Stimulated activated naive CD4-positive, alpha-beta T cell (primary cell): ENCODE data around the gene CBR1.

ENCODE experiments used
- DNase-seq, 6 experiments: peaks; one replicate each; lab custom pipeline; 2025; lab: John Stamatoyannopoulos, UW

Gene CBR1

DNA sequence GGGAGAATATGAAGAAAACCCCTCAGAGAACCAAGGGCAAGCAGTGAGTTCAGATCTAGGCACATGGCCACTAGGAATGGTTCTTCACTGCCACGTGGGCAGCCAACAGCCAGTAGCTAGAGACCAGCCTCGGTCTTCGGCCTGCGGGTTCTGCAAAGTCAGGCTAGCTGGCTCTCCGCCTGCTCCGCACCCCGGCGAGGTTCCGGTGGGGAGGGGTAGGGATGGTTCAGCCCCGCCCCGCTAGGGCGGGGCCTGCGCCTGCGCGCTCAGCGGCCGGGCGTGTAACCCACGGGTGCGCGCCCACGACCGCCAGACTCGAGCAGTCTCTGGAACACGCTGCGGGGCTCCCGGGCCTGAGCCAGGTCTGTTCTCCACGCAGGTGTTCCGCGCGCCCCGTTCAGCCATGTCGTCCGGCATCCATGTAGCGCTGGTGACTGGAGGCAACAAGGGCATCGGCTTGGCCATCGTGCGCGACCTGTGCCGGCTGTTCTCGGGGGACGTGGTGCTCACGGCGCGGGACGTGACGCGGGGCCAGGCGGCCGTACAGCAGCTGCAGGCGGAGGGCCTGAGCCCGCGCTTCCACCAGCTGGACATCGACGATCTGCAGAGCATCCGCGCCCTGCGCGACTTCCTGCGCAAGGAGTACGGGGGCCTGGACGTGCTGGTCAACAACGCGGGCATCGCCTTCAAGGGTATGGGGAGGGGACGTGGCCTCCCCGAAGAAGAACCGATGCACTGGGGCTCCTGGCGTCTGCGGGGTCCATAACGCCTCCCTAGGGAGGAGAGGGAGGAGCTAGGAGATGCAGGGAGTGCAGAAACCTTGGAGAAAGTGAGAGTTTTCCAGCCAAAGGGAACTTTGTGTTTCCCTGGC, at the start of gene CBR1:
Gene CBR1, plus strand, starts transcription at position 312 of the 871 bp plus-strand sequence. Its CDS starts 92 bp downstream, at position 404.
- peak; percentile 71 to 88 (median 82) for DNase-seq

DNA sequence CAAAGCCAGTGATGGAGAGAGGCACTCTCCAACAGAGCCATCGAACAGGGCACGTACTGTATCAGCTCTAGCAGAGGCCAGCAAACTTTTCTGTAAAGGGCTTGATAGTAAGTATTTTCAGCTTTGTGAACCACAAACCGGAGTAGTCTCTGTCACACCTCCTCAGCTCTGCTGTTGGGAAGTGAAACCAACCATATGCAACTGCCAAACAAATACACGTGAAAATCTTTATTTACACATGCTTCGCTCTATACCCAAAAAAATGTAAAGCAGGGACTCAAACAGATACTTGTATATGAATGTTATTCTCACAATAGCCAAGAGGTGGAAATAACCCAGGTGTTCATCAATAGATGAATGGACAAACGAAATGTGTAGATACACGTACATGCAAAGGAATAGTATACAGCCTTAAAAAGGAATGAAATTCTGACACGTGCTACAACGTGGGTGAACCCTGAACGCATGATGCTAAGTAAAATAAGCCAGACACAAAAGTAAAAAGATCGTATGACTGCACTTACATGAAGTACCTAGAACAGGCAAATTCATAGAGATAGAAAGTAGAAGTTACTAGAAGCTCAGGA, 48.5 kb upstream of the CBR1 start:
- DNase-seq = no peak

DNA sequence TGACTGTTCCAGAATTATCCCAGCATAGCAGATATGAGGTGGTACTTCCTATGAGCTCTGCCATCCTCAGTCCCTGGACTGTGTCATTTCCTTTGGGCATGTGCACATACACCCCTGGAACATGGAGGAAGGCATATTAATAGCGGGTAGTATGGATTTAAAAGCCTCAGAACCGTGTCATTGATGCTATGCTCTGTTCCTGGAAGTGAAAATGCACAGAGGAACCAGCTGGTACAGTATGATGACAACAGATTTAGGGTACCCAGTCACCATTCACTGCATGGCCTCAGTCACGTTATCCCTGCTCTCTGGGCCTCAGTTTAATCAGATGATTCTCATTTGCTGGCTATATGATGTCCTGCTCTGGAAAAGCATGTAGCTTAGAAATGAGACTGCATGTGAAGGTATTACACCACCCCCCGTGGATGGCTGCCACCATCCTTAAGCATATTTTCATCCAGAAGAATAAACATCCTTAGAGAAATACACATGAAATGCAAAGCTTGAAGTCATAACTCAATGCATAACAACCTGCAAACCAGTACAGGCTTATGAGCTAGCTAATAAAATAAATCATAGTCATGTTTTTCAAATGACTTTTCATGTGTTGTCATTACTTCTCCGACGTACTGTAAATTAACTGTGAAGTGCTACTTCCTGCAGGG, 47.3 kb upstream of the CBR1 start:
- DNase-seq = no peak

DNA sequence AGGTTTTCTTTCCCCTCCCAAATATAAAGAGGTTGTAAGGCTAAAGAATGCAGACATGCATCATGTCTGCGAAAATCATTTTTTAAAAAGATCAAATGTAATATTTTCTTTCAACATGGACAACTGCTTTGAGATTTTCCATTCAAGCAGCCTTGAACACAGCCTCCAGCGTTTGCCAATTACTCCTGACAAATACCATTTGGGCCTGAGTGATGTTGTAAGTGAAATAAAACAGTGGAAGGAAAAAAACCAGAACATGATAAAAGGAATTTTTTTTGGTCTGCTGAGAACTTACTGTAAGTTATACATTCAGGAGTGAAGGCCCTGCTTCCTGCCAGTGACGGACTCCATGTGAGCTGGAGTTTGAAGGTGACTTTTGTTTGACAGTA, 46.7 kb upstream of the CBR1 start:
- no peak for DNase-seq

DNA sequence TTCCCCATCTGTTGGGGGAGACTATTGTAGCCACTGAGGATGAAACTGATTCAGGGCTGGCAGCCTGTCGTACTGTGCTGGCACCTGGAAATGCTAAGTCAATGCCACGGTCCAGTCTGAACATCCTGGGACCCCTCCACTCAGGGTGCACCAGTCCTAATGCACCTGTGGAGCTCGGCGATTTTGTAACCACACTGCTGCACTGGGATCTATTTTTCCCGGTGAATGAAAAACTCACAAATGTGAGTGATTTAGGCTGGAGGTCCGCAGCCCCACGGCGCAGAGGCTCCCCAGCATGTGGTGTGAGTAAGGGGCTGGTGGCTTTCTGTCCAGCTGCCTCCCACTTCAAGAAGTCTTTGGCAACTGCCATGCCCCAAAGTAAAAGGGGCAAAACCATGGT, 45.0 kb upstream of the CBR1 start:
- DNase-seq = no peak

DNA sequence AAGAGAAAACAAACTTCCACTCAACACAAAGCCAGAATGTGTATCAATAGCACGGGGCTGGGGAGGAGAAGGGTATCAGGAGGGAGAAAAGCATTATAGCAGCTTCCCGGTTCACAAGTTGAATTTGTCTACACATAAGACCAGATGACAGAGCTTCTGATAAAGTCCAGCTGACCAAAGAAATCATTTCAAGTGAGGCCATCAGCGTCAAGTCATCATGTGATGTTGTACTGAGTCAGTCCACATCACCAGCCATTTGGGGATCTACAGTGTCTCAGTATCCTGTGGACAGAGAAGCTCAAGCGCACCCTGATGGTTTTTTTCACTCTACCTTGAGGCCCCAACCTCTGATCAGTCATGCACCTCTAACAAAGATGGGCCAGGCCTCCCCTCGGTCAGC, 42.5 kb upstream of the CBR1 start:
- no peak for DNase-seq

DNA sequence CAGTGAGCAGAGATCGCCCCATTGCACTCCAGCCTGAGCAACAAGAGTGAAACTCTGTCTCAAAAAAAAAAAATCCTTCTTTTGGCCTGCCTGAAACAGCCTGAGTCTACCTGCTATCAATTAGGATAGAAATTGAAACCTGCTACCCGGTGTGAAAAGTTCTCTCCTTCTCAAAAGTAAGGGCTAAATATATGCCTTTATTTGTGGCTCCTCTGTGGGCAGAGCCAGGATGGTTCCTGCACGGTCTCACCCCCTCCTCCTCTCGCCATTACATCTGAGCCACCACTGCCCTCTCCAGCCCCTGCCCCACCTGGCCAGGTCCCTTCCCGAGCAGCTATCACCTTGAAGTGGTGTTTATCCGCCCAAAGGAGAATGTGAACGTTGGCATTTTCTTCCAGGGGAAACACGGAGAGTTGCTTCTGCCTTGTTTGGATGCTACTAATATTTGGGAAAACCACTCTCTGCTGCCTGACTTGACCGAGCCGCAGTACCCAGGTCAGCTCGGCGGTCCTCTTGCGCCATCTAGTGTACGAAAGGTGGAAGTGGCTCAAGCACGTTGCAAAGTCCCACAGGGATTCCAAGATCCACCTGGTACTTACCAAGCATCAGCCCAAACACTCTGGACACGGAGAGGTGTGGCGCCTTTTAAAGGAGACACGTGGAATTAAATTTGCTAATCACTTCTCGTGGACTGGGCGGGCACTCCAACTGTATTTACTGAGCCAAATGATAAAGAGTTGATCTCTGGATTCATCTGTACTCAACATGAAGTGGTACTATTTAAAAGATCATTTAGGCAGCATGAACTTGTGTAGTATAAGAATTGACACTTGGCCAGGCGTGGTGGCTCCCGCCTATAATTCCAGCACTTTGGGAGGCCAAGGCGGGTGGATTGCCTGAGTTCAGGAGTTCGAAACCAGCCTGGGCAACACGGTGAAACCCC, 41.4 kb upstream of the CBR1 start:
- peak; percentile 12 to 68 (median 48) for DNase-seq

DNA sequence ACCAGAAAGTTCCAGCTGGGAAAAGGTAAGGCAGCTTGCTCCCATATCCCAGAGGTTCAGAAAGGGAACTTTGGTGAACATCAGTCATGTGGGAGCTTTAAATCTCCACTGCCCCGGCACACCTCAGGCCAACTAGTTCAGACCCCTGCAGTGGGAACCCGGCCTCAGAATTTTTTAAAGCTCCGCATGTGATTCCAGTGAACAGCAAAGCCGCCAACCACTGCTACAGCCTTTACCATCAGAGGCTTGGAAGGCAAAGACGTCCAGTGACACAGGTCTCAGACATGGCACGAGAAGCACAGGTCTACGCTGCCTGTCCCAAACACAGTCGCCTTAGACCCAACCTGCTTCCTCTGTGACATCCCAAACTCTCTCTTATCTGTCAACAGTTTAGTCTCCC, 40.5 kb upstream of the CBR1 start:
- DNase-seq = no peak

DNA sequence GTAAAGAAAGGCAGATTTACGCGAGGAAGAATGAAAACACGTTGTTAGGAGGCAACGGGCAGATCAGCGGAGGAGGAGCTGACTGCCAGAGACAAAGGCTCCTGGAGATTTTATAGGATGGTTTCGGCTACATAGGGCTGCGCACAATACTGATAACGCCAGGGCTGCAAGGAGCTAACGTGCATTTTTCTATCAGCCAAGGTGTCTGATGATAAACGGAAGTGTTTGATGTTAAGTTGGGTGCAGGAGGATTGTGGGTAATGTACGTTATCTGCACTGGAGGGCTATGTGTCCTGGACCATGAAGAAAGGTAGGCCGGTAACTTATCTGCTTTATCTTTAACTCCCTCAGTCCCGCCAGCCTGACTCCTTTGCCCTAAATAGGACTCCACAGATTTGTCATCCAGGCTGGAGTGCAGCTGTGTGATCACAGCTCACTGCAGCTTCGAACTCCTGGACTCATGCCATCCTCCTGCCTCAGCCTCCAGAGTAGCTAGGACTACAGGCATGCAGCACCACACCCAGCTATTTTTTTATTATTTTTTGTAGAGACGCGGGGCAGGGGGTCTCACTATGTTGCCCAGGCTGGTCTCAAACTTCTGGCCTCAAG, 39.1 kb upstream of the CBR1 start:
- DNase-seq = no peak

DNA sequence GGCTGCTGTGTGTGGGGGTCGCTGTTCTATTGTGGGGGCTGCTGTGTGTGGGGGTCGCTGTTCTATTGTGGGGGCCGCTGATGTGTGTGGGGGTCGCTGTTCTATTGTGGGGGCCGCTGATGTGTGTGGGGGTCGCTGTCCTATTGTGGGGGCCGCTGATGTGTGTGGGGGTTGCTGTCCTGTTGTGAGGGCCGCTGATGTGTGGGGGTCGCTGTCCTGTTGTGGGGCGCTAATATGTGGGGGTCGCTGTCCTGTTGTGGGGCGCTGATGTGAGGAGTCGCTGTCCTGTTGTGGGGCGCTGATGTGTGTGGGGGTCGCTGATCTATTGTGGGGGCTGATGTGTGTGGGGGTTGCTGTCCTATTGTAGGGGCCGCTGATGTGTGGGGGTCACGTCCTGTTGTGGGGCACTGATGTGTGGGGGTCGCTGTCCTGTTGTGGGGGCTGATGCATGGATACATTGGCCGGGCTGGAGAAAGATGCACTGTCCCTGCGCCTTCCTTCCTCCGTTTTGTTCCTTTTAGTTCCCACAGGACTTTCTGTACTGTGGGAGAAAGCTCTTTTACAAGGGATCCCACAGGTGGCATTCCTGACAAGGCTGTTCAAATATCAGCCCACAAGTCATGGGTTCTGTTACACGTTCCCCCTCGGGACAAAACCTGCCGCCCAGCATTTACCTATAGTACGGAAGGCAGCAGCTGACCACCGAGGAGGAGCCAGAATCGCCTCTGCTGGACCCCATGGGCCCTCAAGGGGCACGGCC, 37.0 kb upstream of the CBR1 start:
- no peak for DNase-seq

DNA sequence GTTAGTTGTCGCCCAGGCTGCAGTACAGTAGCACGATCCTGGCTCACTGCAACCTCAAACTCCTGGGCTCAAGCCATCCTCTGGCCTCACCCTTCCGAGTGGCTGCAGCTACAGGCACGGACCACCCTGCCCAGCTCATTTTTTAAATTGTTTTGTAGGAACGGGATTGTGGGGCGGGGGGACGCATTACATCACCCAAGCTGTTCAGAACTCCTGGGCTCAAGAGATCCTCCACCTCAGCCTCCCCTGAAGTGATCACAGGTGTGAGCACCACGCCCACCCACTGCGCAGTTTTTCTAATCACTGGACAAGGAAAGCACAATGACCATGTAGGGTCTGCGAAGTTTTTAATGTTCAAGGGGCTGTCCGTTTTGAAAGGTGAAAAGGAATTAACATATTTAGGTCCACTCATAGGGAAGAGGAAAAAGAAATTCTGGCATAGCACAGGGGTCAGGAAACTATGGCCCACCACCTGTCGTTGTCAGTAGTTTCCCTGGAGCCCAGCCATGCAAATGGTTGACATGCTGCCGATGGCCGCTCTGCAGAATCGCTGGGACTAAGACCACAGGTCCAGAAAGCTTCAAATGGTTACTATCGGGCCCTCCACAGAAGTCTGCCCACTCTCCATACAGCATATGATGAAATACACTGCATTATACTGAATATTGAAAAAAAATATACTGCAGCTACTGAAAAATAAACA, 35.5 kb upstream of the CBR1 start:
- no peak for DNase-seq

DNA sequence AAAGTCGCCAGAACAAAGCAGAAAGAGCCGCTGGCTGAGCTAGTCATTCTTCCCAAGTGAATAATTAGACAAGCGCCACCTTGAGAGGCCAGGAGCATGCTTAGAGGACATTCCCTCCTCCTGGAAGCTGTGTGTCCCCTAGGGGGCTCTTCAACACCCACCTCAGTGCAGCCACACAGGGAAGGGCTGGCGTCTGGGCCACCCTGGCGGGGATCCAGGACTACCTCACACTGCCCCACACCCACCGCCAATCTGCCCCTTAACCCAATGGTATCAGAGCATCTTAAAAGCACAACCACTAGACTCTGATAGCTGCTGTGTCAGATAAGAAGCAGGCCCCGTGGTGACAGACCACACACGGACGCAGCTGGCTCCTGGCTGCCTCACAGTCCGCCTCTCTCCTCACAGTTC, 34.4 kb upstream of the CBR1 start:
- DNase-seq = no peak

DNA sequence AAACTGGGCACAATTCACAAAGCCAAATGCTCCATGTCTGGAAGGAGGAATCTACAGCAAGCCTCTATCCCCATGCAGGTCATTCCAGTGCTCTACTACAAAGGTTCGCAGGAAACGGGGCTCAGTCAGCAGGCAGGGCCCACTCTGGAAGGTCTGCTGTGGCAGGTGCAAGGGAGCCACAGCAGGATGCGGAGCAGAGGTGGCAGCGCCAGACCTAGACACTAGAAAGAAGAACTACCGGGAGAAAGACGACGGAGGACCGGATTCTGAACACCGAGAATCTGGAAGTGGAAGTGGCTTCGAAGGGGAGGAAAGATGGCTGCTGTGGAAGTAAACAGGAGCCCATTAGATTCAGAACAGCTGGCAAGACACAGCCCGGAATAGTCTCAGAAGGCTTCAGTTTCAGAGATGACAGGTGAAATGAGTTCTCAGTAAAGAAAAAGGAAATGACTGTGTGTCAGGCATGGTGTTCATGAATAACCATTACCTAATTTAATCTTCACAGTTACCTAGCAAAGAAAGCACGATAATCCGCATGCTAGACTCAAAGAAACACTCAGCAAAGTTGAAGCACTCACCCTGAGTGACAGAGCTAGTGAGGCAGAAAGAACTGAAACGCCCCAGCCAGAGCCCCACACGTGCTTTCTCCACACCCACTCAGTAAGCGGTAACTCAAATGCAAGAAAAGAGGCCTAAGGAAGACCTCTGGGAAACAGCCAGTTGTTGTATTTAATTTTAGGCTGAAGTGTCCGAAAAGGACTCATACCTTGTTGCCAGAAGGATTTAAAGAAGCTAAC, 30.9 kb upstream of the CBR1 start:
- DNase-seq = no peak

DNA sequence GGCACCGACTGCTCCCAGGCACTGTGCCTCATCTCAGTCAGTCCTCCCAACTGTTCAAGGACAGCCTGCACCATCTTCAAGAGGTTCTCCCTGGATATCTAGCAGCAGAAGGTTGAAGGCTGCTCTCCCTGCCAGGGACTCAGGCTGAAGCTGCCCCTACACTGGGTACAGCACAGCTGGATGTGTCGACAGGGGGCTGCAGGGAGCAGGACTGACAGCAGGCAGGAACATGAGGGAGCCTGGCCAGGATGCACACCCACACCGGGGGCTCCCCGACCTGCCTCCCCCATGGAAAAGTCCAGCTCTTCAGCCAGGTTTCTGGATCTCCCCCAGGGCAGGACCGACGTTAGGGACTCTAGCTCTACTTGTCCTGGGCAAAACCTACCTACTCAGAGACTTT, 30.0 kb upstream of the CBR1 start:
- DNase-seq = no peak

DNA sequence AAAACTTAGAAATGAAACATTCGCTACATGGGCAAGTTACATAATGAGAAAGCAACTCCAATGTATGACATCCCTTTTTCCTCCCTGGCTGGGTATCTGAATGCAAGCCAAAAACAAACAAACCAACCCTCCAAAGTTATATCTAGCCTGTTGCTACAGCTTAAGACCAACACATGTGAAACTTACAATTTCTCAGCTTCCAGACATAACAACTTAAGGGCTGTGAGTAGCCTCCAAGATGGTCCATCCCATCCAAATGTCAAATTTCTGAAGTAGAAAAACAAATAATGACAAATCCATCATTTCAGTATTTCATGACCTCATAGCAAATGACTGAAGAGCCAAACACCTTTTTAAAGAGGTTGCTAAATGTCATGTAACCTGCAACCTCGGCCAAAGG, 29.4 kb upstream of the CBR1 start:
- no peak for DNase-seq

DNA sequence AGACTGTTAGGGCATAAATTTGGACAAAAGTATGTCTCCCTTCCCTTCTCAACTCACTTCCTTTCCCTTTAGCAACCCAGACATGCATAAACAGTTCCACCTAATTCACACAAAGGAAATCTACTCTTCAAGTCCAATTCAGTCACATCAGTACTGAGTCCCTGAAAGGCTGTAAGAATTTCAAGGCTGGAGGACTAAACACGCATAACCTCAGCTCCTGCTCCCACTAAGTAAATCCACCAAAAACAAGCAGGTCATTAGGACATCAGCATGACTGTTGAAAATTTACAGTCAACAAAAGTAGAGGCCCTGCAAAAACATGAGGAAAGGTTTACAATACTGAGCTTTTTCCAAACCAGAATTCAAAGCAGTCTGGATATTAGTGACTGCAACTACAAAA, 27.9 kb upstream of the CBR1 start:
- DNase-seq = no peak

DNA sequence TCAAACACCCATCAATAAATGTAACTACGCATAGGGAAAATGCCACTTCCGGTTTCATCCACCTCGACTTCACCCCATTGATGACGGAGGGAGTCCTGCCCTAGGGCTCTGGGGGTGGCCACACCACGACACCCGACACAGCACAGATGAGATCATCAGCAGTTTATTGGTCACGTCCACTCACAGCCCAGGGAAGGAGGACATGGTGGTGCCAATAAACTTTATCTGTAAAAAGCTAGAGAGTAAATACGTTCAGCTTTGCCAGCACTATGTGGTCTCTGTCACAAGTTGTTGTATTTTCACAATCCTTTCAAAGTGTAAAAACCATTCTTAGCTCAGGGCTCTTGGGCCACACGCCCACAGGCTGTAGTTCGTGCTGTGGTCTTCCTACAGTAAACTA, 25.8 kb upstream of the CBR1 start:
- DNase-seq = no peak

DNA sequence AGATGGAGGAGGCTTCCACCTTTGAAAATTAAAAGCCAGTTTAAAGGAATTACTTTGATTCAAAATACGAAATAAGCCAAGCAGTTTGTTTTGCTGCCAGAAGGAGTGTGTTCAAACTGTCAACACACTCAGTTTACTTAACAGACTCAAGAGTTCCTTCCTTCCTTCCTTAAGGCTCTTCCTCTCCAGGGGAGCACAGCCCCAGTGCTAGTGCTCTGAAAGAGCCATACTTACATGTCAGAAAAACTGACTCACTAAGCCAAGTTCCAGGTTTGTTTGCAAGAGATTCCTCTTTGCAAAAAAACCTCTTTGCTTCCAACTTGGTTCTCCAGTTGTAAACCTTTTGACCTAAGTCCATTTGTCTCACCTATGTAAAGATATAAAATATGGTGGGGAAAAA, 23.8 kb upstream of the CBR1 start:
- DNase-seq = no peak

DNA sequence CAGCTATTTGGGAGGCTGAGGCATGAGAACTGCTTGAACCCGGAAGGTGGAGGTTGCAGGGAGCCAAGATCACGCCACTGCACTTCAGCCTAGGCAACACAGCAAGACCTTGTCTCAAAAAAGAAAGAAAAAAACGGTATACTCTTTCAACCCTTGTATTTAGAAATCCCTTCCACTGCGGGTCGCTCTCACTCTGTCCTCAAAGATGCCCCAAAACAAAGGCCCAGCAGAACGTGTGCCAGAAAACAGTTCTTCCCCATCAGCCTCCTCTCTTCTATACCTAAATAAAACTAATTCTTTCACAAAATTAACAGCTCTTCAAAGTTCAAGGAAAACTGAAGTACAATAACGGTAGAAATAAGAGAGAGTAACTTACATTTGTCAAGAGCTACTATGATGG, 22.7 kb upstream of the CBR1 start:
- DNase-seq = no peak
